Measurements from ENCODE around the gene SLC7A4.

GRCh38 chr22:21018314-21018713, 14.0 kb downstream of the SLC7A4 start:
- TF ChIP-seq CTCF (conservative IDR thresholded peaks at IDR 0.05; ENCODE audit: low read length) (no peak), EZH2phosphoT487 (IDR thresholded peaks at IDR 0.05; ENCODE audit: borderline replicate concordance, low read depth, low read length) (no peak)

Measured in OCI-LY7 (cell line).